GM10847 (cell line): ENCODE results near the gene TAX1BP3.
A peak's percentile ranks its signal among the peaks of the same experiment; 100 is the strongest.

ENCODE experiments used
- POLR2A ChIP-seq: IDR thresholded peaks from 2 replicates; pipeline ENCODE4 v1.6.1; 2011; ENCODE audit not compliant: insufficient read length; ENCODE audit errors: extremely low read depth

The TAX1BP3 gene

GRCh38 chr17:3668279-3669084 is at the start of gene TAX1BP3, which contains the start of gene EMC6:
TSS of gene TAX1BP3 (minus strand) at chr17:3668578. CDS start at chr17:3668526, 52 bp downstream.
TSS of gene EMC6 (plus strand) at chr17:3668812. CDS start at chr17:3669147, 335 bp downstream.
- TF ChIP-seq POLR2A = peak; percentile 85

DNA sequence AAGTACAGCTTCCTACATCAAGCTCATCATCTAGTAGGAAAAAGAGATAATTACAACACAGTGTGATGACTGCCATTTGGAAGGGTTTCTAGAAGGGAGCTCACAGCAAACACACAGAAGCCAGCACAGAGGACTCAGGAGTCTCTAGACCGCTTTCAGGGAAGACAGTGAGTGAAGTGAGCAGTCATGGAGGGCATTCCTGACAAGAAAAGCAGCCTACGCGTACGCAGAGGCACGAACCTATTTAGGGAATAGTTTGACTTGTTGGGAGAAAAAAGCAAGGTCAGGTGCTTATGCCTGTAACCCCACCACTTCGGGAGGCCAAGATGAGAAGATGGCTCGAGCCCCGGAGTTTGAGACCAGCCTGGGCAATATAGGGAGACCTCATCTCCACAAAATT is 46.9 kb upstream of the TAX1BP3 start:
- TF ChIP-seq POLR2A = no peak

DNA sequence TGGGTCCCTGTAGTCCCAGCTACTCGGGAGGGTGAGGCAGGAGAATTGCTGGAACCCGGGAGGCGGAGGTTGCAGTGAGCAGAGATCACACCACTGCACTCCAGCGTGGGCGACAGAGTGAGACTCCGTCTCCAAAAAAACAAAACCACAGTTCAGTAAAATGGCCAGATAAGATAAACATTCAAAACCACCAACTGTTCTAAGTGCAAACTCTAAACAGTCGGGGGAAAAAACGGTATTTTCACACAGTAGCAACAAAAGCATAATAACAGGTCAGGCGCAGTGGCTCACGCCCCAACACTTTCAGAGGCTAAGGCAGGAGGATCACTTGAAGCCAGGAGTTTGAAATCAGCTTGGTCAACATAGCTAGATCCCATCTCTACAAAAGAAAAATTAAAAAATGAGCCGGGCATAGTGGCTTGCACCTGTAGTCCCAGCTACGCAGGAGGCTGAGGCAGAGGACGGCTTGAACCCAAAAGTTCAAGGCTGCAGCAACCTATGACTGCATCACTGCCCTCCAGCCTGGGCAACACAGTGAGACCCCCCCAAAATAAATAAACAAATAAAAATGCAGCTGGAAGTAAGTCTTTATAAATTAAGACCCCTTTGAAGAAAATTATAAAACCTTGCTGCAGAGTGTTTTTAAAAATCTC is 44.6 kb upstream of the TAX1BP3 start:
- TF ChIP-seq POLR2A = no peak

GRCh38 chr17:3710951-3711383 is 42.6 kb upstream of the TAX1BP3 start:
- TF ChIP-seq POLR2A = no peak

DNA sequence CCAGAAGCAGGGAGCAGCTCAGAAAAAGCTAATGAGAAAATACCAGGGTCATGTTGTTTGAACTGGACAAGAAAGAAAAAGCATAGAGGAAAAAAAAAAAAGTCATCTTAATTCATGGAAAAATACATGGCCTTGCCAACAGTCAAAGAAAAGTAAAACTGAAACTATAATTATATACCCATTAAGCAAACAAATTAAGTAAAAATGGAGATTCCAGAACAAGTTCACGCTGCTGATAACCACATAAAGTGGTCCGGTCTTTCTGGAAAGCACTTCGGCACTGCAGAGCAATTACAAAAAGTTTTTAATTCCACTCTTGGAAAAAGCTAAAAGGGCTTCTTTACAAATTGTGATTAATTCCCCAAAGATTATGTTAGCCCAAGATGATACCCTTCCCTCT is 40.0 kb upstream of the TAX1BP3 start:
- TF ChIP-seq POLR2A = no peak

DNA sequence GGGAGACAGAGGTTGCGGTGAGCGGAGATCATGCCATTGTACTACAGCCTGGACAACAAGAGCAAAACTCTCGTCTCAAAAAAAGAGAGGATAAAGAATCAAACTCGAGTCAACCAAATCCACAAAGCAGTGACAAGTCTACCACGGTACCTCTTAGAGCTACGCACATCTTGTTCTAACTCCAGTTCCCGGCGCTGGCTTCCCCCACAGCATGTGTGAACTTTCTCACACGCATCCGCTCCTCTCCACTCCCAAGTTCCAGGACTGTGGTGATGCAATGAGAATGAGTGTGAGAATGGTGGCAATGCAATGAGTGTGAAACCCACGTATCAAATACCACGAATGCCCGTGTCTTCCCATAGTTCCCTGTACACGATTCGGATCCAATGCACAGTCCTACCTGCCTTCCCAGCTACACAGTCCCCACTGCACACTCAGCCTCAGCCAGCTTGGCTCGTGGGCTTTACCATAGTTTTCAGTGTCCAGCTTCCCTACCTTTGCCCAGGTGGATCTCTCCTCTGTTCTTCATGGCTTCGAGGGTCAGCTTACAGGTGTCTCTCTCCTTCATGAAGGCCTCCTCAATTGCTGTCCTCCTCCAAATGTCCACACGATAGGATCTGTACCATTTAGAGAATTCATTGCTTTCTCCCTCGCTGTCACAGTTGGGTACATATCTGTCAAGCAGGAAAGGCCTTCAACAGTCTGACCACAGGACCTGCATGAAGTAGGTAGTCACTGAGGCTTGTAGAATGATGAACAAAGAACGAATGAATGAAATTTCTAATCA is 36.7 kb upstream of the TAX1BP3 start:
- TF ChIP-seq POLR2A = no peak

GRCh38 chr17:3699951-3700350 is 31.6 kb upstream of the TAX1BP3 start:
- TF ChIP-seq POLR2A = no peak

GRCh38 chr17:3698139-3698538 is 29.8 kb upstream of the TAX1BP3 start:
- no peak for TF ChIP-seq POLR2A

DNA sequence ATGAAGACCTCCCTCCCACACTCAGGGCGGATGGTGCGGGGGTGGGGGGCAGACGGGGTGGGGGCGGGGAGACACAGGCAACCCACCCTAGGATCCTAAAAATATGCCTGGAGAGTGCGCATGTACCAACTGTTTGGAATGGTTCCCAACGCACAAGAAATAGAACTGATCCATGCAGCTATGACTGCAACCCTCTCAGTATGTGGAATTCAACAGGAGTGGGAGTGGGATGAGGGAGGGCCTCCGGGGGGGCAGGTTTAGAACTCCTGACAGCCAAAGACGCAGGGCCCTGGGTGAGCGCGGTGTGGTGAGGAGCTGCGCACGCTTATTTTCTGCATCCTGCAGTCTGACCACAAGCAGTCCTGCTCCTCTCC is 28.7 kb upstream of the TAX1BP3 start:
- no peak for TF ChIP-seq POLR2A

- peak; percentile 63 for TF ChIP-seq POLR2A
Observed at GRCh38 chr17:3695723-3696411, 27.5 kb upstream of the TAX1BP3 start, which contains the start of gene P2RX5. TSS of gene P2RX5 (minus strand) at chr17:3696155. CDS start at chr17:3696005, 150 bp downstream.

- no peak for TF ChIP-seq POLR2A
Observed at GRCh38 chr17:3695129-3695722, 26.8 kb upstream of the TAX1BP3 start.

DNA sequence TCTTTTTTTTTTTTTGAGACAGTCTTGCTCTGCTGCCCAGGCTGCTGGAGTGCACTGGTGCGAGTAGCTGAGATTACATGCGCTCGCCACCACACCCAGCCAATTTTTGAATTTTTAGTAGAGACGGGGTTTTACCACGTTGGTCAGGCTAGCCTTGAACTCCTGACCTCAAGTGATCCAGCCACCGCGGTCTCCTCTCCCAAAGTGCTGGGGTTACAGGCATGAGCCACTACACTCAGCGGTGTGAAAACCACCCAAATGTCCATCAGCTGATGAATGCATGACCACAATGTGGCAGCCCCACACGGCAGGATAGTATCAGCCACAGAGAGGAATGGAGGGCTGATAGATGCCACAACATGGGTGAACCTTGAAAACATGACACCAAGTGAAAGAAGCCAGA is 25.5 kb upstream of the TAX1BP3 start:
- TF ChIP-seq POLR2A = no peak

- no peak for TF ChIP-seq POLR2A
Observed at GRCh38 chr17:3693141-3693540, 24.8 kb upstream of the TAX1BP3 start.

GRCh38 chr17:3692346-3692745 is 24.0 kb upstream of the TAX1BP3 start:
- no peak for TF ChIP-seq POLR2A

GRCh38 chr17:3691617-3692067 is 23.3 kb upstream of the TAX1BP3 start:
- no peak for TF ChIP-seq POLR2A

DNA sequence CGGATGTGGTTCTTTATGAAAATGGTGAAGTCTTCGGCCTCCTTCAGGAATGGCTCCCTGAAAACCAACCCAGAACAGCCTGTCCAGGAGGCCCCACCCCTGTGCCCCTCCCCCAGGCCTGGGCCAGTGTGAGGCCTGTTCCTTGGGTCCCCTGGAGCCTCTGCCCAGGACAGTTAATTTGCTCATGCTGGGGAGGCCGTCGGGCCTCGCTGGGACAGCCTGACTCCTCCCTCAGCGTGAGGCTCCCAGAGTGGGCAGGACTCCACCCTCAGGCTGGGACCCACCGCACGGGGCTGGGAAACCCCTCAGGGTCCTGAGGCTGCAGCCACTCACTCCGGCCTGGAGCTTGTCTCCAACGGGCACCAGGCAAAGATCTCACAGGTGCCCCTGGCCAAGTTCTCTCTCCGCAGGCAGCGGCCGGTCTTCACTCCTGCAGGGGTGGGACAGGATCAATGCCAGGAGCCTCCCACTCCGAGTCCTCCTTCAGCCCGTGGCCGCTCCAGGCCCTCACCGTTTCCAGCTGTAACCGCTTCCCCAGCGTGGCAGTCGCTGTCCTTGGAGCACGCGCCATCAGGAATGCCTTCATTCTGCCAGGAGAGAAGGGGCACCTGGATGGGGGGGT is 21.8 kb upstream of the TAX1BP3 start:
- no peak for TF ChIP-seq POLR2A
